Superior temporal gyrus (tissue), 1 donor: Measurements from ENCODE around the gene PRPF38B.
"Not testable (repeated sequence)": the region's sequence is repeated elsewhere in the genome, so short reads cannot be mapped to it uniquely, and the experiment has no call there.

Experiments used
- DNase-seq: peaks from one replicate; pipeline ENCODE4 v3.0.0-alpha.2; 2016; ENCODE audit errors: extremely low spot score

The PRPF38B gene

DNA sequence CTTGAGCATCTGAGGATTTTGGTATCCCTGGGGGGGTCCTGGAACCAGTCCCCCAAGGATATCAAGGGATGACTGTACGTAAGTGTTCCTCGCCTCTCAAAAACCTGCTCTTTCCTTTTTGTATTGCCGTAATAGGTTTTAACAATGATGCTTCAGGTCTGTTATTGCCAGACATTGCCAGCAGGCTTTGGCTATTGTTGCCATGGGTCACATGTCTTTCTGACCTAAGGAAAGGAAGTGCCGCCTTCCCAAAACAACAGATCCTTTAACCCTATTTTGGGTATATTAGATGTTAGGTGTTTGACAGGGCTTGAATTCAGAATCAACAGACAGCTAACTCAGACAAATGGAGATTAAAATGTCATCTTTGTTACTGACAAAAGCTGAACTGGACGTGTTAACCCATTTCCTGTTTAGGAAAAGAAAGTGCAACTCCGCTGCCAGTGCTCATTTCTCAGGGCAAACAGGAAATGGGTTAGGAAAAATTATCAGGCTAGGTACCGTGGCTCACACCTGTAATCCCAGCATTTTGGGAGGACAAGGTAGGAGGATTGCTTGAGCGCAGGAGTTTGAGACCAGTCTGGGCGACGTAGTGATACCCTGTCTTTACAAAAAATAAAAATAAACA is 12.4 kb upstream of the PRPF38B start:
- no peak for DNase-seq

DNA sequence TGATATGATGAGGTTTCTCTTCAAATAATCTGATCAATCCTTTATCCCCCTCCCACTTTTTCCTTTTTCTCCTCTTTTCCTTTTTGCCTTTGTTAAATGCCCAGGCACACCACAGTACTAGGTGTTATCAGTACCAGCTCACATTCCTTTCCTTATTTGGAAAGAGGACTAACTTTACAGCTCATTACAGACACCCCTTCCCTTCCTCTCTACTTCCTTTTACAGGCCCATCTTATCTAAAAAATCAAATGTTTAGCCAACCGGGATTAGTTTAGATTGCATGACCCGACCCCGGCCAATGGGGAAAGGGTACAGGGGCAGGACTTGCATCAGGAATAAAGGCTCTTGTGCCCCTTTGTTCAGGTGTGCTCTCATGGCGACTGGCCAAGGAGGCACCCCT is 10.4 kb upstream of the PRPF38B start:
- not testable (repeated sequence) for DNase-seq

DNA sequence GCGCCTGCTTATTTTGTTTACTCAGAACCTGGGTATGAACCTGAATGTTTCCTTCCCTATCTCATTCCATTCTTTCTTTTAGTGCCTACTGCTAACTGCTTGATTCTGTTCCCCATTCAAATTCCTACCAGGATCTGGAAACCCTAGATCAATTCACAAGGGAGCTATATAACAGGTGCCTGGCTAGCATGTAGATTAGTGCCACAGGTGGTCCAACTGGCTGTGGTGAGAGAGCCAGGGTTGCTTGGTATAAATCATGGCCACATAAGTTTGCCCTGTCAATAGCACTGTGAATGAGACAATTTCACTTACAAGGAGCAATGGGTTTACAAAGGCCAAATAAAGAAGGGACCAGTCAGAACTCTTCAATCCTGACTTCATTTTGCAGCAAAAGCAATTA is 6.6 kb upstream of the PRPF38B start:
- DNase-seq, result no peak

DNA sequence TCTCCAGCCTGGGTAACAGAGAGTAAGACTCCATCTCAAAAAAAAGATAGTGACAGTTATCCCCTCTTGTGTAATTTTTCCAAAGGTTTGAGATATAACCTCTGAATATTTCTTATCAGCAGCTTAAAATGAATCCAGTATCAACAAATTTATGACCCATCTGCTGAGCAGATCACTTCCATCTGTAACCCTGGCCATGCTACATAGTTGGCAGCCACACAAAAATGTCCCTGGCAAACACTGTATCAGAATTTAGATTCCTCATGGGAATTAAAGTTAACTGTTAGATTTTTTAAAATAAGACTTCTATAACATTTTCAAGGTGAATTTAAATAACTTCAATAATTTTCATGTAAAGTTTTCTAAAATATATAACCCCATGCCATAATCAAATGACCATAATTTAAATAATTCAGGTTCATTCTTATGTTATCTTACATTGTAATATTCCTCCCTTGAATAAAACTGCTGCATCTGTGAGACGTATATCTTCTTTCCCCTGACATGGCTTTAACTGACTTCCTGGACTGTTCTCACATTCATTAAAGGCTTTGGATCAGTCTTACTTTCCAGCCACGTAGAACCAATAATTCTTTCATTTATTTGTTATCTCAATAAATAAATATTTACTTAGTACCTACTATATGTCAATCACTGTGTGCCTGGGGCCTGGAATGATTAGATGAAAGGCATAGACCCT is 5.3 kb upstream of the PRPF38B start:
- DNase-seq, result no peak

DNA sequence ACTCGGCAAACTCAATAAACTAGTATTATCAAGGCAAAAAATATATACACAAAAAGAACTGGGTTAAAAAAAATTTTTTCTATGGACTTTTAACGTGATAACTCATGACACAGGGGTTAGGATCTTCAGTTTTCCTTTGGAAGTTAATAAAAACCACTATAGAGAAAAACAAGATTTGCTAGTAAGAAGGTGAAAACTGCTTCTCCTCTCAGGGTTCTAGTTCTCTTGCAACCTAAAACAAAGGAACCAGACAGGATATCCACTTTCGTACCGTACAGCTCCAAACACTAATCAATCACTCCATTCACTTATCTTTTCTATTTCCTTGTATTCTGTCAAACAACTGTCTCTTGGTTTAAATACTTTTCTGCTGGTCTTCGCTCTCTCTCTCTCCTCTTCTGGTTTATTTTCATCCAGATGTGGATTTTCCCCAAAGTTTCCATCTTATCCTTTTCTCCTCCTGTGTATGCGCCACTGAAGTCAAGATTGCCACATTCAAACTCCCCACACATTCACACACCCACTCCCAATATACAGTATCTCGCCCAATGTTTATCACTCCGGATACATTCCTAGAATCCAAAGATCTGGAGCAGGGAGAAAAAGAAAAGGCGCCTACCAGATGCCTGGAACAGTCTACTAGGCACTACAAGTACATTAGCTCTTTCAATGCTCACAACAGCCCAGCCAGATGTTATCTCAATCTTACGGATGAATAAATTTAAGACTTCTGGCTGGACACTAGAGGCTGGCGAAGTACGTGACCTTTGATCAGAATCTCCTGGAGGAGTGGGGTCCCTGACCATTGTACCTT is 775 bp upstream of the PRPF38B start:
- DNase-seq, result no peak

DNA sequence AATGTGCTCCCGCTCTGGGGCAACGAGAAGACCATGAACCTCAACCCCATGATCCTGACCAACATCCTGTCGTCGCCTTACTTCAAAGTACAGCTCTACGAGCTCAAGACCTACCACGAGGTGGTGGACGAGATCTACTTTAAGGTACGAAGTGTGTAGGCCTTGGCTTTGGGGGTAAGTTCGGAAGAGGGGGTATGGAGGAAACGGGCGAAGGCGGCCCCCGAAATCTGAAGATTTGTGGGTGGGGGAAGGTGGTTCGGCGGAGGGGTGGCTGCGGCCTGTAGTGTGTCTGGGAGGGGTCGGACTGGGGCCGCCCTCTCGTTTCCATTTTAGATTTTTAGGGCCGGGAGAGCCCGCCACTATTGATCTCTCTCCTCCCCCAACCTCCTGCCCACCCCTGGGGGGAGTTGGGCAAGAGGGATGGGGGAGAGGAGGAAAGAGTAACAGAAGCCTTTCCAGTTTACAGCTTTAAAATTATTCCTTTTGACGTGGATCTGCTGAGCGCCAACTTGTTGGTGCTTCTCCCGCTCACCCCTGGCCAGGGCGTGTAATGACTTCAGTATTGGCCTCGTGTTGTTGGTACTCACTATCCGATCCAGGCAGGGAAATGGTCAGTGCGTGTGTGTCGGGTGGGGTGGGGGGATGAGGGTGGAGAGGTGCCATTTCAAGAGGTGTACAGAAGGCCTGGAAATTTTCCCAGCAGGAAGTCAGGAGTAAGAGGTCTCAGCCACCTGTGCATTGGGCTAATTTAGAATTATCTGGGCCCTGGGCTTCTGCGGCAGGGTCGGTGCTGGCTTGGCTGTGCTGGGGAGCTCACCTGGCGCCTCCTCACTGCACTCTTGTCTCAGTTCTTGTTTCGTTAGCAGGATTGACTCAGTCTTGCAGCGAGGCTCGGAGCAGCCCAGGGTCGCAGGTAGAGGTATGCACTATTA is 880 bp downstream of the PRPF38B start:
- DNase-seq, result peak; percentile 67

DNA sequence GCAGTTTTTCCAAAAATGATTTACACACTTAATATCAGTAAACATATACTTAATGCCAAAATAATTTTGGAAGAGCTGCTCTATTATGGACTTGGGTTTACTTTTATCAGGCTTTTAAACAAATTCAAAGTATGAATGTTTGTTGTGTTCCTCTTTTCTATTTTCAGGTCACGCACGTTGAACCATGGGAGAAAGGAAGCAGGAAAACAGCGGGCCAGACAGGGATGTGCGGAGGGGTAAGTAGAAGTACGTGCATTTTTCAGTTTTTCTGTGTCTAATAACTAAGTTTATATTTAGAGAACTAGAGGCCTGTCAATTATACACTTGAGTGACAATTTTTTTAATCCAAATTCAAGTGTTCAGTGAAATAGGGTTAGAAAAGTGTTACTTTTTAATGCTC is 3.4 kb downstream of the PRPF38B start:
- peak; percentile 21 for DNase-seq

DNA sequence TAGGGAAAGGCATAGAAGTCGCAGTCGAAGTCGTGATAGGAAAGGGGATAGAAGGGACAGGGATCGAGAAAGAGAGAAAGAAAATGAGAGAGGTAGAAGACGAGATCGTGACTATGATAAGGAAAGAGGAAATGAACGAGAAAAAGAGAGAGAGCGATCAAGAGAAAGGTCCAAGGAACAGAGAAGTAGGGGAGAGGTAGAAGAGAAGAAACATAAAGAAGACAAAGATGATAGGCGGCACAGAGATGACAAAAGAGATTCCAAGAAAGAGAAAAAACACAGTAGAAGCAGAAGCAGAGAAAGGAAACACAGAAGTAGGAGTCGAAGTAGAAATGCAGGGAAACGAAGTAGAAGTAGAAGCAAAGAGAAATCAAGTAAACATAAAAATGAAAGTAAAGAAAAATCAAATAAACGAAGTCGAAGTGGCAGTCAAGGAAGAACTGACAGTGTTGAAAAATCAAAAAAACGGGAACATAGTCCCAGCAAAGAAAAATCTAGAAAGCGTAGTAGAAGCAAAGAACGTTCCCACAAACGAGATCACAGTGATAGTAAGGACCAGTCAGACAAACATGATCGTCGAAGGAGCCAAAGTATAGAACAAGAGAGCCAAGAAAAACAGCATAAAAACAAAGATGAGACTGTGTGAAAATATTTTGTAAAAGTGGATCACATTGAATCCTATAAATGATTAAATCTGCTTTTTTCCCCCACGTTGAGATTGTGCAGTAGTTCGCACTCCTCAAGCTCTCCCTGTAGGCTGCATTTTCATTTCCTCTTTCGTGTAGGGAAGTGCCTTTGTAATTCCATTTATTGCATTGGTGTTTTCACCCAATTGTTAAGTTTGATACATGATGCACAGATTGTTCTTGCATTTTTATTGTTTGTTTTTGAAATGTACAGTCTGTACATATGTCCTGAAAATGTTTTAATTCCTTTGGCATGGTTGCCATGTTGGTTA is 7.5 kb downstream of the PRPF38B start:
- no peak for DNase-seq

DNA sequence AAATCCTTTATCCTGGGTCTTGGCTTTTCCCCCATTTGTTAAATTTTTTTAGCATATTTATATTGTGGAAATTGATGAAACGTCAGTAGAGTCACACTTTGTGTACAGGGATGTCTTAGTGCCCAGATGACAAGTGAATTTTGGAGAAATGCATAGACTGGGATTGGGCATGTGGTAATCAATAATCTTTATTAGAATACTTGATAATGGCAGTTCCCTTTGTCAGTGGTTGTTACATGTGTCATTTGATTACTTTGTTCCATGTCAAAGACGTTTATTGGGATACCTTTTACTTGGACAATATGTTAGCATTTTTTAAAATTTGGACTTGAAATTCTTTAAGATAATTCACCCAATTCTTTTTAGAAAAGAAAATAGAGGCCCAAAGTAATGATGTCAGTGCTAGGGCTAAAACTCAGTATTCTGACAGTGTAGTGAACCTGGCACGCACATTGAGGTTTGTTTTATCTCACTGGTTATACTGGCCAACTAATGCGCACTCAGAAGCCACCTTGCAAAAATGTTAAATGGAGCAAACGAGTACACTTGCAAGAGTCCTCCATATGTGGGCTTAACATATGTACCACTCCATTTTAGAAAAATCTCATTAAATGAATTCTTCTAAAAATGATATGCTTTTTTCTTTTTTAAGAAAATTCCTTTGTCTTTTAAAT is 9.2 kb downstream of the PRPF38B start:
- no peak for DNase-seq

DNA sequence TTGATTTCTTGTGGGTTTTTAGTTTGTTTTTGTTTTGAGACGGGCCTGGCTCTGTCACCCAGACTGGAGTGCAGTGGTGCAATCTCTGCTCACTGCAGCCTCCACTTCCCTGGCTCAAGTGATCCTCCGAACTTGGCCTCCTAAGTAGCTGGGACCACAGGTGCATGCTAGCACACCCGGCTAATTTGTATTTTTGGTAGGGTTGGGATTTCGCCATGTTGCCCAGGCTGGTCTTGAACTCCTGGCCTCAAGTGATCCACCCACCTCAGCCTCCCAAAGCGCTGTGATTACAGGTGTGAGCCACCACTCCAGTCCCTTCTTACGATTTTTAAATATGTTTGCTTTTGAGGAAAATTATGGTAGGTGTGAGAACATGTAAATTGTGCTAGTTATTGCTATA is 10.0 kb downstream of the PRPF38B start:
- not testable (repeated sequence) for DNase-seq

DNA sequence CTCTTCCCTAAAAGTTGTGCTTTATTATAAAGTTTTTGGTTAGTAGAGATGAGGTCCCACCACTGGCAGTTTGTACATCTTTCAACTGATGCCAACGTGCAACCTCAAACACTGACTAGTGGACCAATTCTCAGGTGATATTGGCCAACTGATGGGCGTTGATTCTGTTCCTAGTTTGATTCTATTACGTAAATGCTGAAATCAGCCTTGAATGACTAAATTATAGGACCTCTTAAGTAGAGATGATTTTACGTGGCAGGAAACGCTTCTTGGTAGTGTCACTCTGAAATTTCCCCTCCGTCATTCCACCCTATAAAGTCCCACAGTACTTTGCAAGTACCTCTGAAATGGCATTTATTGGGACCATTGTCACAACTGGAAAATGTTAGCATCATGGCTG is 11.8 kb downstream of the PRPF38B start:
- no peak for DNase-seq

DNA sequence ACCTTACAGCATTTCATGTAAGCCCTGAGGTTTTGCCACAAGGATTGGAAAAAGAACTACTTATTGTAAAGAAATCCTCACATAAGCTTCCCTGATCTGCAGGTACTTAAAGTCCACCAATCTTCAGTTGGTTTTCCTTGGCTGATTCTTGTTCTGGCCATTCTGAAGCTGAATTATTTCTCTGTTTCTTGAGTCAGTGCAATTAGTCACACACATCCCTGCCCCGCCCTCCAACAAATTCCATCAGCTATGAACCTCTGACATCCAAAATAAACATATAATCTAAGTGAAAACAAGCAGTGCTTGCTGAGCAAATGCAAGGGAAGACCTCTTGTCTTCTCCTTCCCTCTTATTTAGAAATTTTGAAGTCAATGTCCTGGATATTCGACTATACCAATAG is 12.4 kb downstream of the PRPF38B start:
- DNase-seq, result no peak

DNA sequence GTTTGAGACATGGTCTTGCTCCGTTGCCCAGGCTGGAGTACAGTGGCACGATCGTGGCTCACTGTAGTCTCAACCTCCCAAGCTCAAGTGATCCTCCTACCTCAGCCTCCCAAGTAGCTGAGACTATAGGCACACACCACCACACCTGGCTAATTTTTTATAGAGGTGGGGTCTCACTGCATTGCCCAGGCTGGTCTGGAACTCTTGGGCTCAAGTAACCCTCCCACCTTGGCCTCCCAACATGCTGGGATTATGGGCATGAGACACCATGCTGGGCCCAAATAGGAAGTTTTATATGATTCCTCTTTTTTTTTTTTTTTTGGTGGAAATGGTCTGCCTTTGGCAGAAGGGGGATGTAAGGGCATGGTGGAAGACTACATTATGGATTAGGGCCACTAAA is 14.5 kb downstream of the PRPF38B start:
- DNase-seq, result no peak

DNA sequence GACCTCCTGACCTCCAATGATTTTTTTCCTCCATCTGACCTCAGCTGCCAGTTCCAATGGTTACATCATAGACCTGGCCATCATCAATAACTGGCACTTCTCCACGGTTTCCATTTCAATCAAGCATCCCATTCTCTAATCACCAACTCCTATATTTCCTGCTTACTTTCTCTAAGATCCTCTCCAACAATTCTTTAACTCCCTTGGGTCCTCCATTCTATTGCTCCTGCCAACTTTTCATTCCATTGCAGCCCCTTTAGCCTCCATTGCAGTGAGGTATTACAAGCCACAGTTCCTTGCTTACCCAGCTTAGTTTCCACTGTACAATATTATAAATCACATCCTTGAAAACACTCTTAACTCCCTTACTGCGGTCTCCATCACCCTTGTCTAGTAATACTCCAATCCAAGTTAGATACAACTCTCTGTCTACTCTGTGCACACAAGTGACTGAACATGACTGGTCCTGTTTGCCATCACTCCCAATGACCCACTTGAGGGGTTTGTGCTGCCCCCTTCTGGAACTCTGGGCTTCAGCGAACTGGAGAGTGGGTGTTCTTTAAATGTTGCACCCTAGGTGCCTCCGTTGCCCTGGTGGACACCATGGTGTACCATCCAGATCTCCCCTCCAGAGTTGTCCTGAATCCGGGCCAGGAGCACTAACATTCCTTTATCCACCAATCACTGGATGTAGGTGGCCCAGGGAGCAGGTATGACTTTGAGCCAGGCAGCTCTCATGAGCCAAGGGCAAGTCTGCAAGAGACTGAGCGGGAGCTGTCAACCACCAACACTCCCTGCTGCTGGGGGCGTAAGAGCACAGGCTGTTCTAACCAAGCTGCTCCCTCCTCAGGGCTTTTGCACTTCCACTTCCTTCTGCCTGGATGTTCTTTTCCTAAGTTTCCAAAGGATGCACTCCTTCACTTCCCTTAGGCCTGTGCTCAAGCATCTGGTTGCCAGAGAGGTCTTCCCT is 16.9 kb downstream of the PRPF38B start:
- DNase-seq, result no peak

DNA sequence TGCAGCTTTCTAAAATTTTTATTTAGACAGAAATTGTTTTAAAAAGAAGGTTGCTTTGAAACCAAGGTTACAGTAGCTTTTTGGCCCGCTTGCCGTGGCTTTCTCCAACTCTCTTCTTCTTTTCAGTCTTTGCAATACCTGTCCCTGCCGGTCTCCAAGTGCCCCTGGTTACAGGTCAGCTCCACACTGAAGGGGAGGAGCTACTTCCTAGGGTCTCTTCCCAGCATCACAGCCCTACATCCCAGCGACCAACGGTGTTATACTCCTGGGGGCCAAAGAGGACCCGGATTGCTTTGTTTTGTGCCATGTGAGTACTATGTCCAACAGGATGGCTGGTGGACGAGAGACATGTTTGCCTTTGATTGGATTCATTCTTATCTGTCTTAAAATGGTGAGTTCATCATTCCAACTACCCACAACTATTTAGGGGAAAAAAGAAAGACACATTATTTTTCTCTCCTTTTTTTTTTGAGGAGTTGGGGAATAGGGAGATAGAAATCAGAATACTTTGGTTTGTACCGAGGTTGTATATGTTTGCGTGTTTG is 20.6 kb downstream of the PRPF38B start, which contains the start of gene FNDC7:
Gene FNDC7 (plus strand): TSS at position 303 of the 545 bp plus-strand sequence. CDS start 26 bp downstream, at position 329.
- no peak for DNase-seq

DNA sequence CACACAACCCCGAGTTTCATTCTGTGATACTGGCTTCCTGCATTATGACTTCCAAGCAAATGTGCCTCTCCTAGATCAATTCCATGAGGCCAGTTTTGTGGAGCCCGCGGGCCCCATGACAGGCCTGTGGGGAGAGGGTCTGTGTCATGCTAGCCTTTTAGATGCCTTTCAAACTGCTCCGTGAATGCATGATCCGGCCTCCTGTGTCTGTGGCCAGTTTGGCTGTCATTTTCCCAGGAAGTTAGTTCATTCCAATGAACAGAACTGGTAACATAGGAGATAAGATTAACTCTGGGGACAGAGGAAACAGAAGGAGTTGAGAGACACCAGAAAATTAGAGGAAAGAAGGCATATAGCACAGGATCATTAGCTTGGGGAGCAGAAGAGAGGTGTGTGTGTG is 23.8 kb downstream of the PRPF38B start:
- DNase-seq, result no peak

DNA sequence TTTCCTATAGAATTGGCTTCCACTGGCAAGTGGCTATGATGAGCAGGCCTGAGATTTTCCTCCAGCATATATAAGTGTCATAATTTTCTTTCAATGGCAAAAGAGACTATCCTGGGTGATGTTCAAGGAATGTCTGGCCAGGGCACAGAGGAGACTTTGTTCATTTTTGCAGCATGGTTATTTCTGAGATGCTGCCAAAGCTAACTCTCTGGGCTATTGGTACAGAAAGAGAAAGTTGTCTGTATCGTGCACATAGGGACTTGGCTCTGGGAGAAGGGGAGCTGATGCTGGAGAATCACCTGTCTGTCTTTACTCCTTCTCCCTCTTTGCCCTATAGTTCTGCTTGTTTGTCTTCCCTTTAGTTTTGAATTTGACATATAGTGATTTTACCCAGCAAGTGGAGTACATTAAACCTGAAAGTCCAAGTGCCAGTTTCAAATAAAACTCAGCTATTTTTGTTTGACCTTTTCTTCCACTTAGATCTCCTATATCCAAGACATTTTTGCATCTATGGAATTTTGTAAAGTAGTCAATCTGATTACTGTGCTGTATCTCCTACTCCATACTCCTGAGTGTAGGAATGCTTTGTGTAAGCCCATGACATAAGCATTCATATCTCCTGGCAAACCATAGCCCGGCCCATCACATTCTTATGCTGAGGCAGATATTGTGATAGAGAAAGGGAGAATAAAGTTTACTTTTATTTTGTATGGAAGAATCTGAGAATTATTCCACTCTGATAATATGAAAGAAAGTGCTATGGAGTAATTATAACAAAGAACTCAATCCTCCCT is 24.5 kb downstream of the PRPF38B start:
- DNase-seq, result no peak
